Measurements from ENCODE around the gene PUS7. TPM values are rescaled to one million over a fixed set of nuclear protein-coding genes. Genes with fewer than 3 reads are reported as not detected.

The PUS7 gene
- total RNA-seq, 4 donors from 2014 or later = 4.2 to 25.6 (median 7.1) TPM

DNA sequence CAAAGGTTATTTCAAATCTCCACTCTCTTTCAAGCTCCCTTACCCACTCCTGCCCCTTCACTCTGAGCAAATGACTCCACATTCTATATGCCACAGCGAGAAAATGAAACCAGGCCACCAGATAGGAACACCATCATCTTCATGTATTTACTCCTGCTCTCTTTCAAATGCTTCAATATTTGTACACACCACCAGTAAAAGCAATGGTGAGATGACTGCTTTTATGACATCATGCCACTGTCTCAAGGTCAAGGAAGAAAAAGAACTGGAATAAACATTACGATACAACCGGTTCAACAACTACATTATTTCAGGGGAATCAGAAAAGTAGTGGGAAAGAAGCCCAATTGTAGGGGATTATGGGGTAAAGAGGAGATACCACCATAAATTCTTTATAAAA, 32.7 kb downstream of the PUS7 start:
- DNase-seq = no peak
- TF ChIP-seq, protein P1, sequence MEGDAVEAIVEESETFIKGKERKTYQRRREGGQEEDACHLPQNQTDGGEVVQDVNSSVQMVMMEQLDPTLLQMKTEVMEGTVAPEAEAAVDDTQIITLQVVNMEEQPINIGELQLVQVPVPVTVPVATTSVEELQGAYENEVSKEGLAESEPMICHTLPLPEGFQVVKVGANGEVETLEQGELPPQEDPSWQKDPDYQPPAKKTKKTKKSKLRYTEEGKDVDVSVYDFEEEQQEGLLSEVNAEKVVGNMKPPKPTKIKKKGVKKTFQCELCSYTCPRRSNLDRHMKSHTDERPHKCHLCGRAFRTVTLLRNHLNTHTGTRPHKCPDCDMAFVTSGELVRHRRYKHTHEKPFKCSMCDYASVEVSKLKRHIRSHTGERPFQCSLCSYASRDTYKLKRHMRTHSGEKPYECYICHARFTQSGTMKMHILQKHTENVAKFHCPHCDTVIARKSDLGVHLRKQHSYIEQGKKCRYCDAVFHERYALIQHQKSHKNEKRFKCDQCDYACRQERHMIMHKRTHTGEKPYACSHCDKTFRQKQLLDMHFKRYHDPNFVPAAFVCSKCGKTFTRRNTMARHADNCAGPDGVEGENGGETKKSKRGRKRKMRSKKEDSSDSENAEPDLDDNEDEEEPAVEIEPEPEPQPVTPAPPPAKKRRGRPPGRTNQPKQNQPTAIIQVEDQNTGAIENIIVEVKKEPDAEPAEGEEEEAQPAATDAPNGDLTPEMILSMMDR (IDR thresholded peaks at IDR 0.05) = no peak
- no peak for TF ChIP-seq POLR2A (IDR thresholded peaks at IDR 0.05)

DNA sequence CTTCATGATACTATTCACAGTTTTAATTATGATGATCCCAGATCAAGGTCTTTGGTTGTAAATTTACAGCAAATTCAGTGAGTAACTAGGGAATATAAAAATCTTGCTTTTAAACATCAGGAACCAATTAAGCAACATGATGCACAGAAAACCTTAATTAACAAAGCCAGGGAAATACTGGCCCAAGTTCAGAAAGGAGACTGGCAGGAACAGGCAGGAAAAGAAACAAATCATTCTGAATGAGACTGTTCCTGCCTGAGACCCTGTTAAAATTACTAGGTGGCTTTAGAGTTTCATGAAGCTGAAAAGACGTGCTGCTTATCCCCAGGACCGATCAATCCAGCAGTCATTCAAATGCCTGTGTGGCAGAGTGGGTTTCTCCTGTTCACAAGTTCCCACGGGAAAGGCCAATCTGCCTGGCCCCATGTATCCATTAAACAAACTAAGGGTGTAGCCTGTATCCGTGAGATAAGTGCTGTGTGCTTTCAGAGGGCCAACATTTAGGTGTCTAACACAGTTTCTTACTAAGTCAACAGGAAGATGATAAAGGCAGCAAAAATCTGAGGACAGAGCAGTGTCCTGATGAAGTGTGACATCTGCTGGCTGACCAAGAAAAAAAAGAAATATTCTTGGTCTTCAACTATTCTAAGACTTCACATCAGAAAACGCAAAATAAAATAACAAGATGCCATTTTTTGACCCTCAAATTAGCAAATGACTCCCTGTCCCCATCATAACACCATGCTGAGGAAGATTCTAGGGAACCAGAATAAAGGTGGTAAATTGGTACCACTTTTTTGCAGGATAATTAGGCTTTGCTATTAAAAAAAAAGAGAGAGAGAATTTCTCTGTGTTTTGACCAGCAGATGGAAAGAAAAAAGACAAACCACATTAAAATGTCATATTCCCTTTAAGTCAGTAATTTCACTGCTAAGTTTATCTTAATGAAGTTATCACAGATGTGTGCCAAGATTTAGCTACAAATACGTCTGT, 34.2 kb downstream of the PUS7 start:
- DNase-seq = no peak
- Histone ChIP-seq H3K9me3 (no peaks in the 10 kb centered on the region), H3K36me3 (peaks cover 0 to 10% (median 0%) of the 10 kb centered on the region in 3 donors), H3K27ac (no peak overlapping the region), H3K4me3 (no peak overlapping the region), H3K27me3 (no peaks in the 10 kb centered on the region), H3K4me1 (no peaks in the 10 kb centered on the region)
- no peak for TF ChIP-seq POLR2A (IDR thresholded peaks at IDR 0.05)
- TF ChIP-seq, protein P1 (IDR thresholded peaks at IDR 0.05) = peak in 4 of 6 experiments; percentile 42 to 52 (median 46)

More for the DNA sequence above, 32.7 kb downstream of the PUS7 start:
- Histone ChIP-seq H3K27ac (no peak overlapping the region), H3K4me1 (no peaks in the 10 kb centered on the region), H3K27me3 (no peaks in the 10 kb centered on the region), H3K4me3 (no peak overlapping the region), H3K9me3 (no peaks in the 10 kb centered on the region), H3K36me3 (peaks cover 0 to 10% (median 0%) of the 10 kb centered on the region in 3 donors)

DNA sequence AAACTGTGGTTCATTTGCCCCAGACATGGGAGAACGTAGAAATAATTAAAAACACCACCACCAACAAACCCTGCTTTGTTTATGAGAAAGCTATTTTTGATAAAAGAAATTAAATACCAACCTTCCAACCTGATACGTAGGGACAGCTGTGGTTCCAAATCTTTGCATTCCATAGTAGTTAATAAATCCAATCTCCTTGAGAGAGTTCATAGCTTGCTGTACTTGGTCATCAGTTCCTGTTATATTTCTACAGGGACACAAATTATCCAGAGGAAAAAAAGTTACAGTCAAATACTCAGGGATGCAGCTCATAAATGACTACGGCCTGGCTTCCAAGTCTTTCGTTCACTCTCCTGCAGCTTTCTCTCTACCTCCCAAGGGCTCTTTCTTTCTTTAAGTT, 41.1 kb downstream of the PUS7 start:
- no peak overlapping the region for H3K27ac ChIP-seq
- TF ChIP-seq POLR2A (IDR thresholded peaks at IDR 0.05) = no peak
- TF ChIP-seq, protein P1 (IDR thresholded peaks at IDR 0.05) = no peak
- H3K4me1 ChIP-seq = no peaks in the 10 kb centered on the region
- H3K36me3 ChIP-seq = peaks cover 0 to 2% (median 0%) of the 10 kb centered on the region in 3 donors
- H3K4me3 ChIP-seq = no peak overlapping the region
- no peaks in the 10 kb centered on the region for H3K27me3 ChIP-seq
- no peaks in the 10 kb centered on the region for H3K9me3 ChIP-seq
- no peak for DNase-seq

DNA sequence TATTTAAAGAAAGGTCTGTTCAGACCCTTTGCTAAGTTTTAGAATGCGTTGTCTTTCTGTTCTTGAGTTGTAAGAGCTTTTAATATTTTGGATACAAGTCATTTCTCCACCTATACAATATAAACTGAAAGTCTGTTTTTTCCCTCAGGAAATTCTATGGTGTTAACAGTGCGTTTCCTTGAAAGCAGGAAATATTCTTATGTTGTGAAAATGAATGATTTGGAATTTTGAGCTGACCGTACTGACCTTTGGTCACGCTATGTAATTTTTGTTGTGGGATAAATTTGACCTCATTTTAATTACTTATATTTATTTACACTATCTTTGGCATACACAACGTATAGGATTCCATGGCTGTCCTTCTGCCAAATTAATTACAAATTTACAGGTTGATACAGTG, 43.5 kb downstream of the PUS7 start:
- H3K4me1 ChIP-seq = no peaks in the 10 kb centered on the region
- no peak for DNase-seq
- no peak overlapping the region for H3K27ac ChIP-seq
- no peaks in the 10 kb centered on the region for H3K9me3 ChIP-seq
- TF ChIP-seq, protein P1 (IDR thresholded peaks at IDR 0.05) = no peak
- TF ChIP-seq POLR2A (IDR thresholded peaks at IDR 0.05) = no peak
- H3K4me3 ChIP-seq = no peak overlapping the region
- H3K27me3 ChIP-seq = no peaks in the 10 kb centered on the region
- H3K36me3 ChIP-seq = no peaks in the 10 kb centered on the region

DNA sequence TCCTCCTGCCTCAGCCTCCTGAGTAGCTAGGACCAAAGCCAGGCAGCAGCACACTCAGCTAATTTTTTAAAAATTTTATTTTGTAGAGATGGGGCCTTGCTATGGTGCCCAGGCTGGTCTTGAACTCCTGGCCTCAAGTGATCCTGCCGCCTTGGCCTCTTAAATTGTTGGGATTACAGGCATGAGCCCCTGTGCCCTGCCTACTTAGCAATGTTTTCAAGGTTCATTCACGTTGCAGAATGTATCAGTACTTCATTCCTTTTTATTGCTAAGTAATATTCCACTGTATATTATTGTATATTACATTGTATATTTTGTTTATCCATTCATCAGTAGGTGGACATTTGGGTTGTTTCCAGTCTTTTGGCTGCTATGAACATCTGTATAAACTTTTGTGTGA, 44.2 kb downstream of the PUS7 start:
- Histone ChIP-seq H3K4me1 (no peaks in the 10 kb centered on the region), H3K4me3 (no peak overlapping the region), H3K27me3 (no peaks in the 10 kb centered on the region), H3K27ac (no peak overlapping the region), H3K9me3 (no peaks in the 10 kb centered on the region), H3K36me3 (no peaks in the 10 kb centered on the region)
- no peak for TF ChIP-seq POLR2A (IDR thresholded peaks at IDR 0.05)
- TF ChIP-seq, protein P1 (IDR thresholded peaks at IDR 0.05) = no peak
- no peak for DNase-seq

Measured in Peyer's patch (tissue), 4 donors.